HT1080 (cell line): ENCODE results near the gene KMT2C. TPM values are rescaled to one million over a fixed set of nuclear protein-coding genes. Genes with fewer than 3 reads are reported as not detected.

Source experiments
- DNase-seq: peaks from one replicate; pipeline ENCODE4 v3.0.0-alpha.2; 2015; ENCODE audit warnings: low read depth
- small RNA-seq: library from RNA; depleted of rRNA; stranded (forward); fragments of <200 nt; gene quantifications from one replicate; pipeline ENCODE3, GENCODE V24; 2014
- total RNA-seq: library from RNA; depleted of rRNA; stranded (reverse); fragments of >200 nt; shearing (Covaris generic); gene quantifications from 2 replicates; pipeline ENCODE4 v1.2.3, GENCODE V29; 2014; rRNA removed

KMT2C gene
- total RNA-seq, 1 experiment from 2014 or later: 11.3 TPM

- no peak for DNase-seq
Observed at GRCh38 chr7:152117356-152117755, 318.4 kb downstream of the KMT2C start.

DNA sequence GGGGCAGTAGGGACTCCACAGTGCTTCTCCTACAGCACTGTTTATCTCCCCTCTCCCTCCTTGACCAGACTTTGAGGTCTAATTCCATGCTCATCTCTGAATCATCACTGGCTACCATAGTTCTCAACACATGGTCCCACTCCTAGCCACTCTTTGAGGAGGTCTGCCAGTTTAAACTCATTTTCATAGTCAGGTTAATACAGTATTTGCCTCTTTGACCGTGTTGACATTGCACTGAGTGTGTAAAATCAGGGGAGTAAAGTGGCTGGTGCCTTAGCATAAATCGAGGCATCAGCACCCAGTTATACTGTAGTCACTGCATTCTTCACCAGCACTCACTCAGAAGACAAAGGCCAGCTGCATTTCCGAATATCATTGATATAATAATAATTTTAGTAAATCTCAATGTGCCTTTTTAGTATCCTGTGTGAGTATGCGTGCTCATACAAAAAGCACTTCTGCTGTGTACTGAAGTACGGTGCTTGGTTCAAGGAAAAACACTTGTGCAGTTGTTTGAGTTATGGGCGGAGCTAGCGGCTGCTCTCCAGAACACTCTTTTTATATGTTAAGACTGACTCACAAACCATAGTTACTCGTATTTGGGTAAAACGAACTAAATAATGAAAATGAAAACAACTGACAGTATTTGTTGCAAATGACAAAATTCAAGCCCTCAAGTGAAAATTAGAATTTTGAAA, 320.6 kb downstream of the KMT2C start:
- DNase-seq: no peak

GRCh38 chr7:152112829-152113228, 323.0 kb downstream of the KMT2C start:
- DNase-seq: no peak

- no peak for DNase-seq
Observed at GRCh38 chr7:152108359-152108758, 327.4 kb downstream of the KMT2C start.

- DNase-seq: no peak
Observed at GRCh38 chr7:152107945-152108344, 327.9 kb downstream of the KMT2C start.

GRCh38 chr7:152106990-152107389, 328.8 kb downstream of the KMT2C start:
- no peak for DNase-seq

DNA sequence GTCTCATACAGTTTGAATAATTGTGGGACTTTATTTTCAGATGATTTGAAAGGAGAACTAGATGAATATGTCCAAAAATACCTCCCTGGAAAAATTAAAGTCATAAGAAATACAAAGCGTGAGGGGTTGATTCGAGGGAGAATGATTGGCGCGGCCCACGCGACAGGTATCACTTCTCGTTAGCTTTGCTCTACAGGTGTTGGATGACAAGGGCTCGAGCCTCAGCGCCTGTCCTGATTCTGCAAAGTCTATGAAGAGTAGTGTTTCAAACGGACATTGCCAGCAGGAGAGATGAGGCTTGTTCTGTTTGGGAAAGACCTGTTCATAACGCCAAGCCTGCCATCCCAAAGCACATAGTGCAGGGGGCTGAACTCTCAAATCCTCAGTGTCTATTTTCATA, 330.6 kb downstream of the KMT2C start:
- DNase-seq: no peak

DNA sequence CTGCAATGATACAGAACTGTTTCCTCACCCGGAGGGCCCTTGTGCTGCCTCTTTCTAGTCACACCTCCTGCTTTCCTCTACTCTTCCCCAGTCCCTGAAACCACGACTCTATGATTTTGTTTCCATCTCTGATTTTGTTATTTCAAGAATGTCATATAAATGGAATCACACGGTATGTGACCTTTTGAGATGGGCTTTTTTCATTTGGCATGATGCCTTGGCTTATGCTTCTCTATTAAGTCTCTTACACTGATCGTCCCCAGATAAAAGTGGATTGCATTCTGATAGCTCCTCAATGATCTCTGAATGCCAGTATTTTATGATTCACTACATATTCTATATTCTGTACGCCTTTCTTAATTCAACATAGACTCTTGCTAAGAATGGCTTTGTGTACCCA, 332.1 kb downstream of the KMT2C start:
- DNase-seq: no peak

DNA sequence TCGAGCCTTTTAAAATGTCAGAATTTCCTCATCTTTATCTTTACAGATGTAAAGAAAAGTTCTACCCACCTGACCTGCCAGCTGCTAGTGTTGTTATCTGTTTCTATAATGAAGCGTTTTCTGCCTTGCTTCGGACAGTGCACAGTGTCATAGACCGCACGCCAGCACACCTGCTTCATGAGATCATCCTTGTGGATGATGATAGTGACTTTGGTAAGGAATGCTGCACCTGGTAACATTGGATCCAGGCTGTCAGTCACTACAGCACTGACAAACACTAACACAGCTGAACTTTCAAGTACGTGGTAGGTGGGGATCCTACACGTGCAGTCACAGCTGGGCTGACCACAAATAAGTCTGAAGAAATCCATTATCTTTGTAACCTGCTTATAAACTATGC, 332.7 kb downstream of the KMT2C start:
- no peak for DNase-seq

DNA sequence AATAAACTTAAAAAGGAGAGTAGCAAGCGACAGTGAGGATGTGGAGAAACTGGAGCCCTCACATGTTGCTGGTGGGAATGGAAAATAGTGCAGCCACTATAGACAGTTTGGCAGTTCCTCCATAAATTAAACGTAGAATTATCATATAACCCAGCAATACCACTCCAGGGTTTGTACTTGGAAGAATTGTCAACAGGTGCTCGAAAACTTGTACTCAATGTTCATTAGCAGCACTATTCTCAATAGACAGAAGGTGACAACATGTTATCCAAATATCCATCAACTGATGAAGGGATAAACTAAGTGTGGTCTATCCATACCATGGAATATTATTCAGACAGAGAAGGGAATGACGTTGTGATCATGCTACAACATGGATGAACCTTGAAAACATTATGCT, 338.5 kb downstream of the KMT2C start:
- no peak for DNase-seq

DNA sequence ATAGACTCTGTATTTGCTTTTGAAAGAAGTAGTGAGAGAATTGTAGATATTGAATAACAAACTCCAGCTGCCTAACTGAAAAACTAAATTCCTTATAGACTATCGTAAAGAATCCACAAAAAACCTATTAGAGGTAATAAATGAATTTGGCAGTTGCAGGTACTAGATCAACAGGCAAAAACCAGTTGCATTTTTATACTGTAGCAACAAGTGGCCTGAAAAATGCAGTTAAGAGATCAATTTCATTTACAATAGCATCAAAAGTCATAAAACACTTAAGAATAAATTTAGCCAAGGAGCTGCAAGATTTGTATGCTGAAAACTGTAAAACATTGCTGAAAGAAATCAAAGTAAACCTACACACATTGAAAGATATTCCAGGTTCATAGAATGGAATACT, 340.0 kb downstream of the KMT2C start:
- no peak for DNase-seq

DNA sequence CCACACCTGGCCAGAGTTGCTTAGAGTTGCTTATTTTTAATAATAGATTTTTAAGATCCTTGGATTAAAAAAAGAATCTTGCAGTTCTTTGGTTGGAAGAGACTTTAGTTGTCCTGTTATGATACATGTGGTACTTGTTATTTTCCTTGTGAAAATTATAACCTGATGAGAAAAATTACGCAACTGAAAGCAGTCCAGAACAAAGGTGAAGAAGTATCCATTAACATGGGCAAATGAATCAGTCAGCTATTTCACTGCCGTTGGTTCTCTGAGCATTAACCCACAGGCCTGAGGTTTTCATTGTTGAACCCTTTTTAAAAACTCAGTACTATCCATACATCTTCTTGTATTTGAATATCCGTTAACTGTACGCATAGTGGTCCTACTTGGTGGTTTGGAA, 342.1 kb downstream of the KMT2C start:
- no peak for DNase-seq

GRCh38 chr7:152090747-152091146, 345.1 kb downstream of the KMT2C start:
- no peak for DNase-seq

DNA sequence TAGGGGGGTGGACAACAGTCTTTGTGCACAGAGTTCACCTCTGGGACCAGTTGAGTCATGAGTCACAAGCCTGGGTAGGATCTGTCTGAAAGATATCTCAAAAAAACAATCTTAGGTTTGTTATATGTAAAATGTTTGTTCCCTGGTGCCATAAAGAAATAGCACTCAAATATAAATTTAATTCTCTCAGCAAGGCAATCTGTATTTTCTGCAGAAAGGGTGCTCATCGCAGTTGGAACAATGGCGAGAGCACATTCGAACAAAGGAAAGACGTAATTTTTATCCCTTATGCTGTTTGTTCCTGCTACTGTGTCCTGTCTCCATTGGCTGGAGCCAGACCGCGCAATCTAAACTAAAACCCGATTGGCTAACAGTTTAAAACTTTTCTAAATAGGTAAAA, 346.6 kb downstream of the KMT2C start:
- no peak for DNase-seq

- no peak for DNase-seq
Observed at GRCh38 chr7:152086513-152086912, 349.3 kb downstream of the KMT2C start.

GRCh38 chr7:152085131-152085530, 350.7 kb downstream of the KMT2C start:
- DNase-seq: no peak

Small RNA genes within 50 kb of the gene (small RNA-seq; reads per million reads assigned to genes)
- not detected for gene AC104692.1
- gene AC104692.2: not detected
- not detected for gene RF00019

Other genes starting within 250 kb of the KMT2C start
- gene XRCC2, start 240.1 kb upstream of the KMT2C start, total RNA-seq: 10.5 and 10.9 TPM in 2 replicates